Left lung (tissue), 10 donors: ENCODE results near the gene TUBB1. TPM values are rescaled to one million over a fixed set of nuclear protein-coding genes. Genes with fewer than 3 reads are reported as not detected.
A peak's percentile ranks its signal among the peaks of the same experiment; 100 is the strongest.

Source experiments
- ATAC-seq: fragments of 200-7000 bp; cut with Tn5 transposase; one replicate; pipeline ENCODE4 v1.9.1; 2020; ENCODE audit warnings: moderate library complexity
- DNase-seq, 4 donors: peaks; one replicate each; pipeline ENCODE4 v3.0.0-alpha.2; 2013 to 2020
- H3K27ac ChIP-seq, 2 donors: fragments of 200-600 bp; sonication (generic) in 1 of 2; one replicate each; pipeline versions ENCODE4 v1.5.0 to v1.8.0; 2020 to 2021
- H3K27me3 ChIP-seq, 2 donors: fragments of 200-600 bp; sonication (generic) in 1 of 2; one replicate each; pipeline versions ENCODE4 v1.5.0 to v1.8.0; 2020 to 2021
- H3K36me3 ChIP-seq, 2 donors: fragments of 200-600 bp; sonication (generic) in 1 of 2; one replicate each; pipeline versions ENCODE4 v1.5.0 to v1.8.0; 2020 to 2021
- H3K4me1 ChIP-seq, 2 donors: fragments of 200-600 bp; one replicate each; pipeline ENCODE4 v1.8.0; 2021
- H3K4me3 ChIP-seq, 2 donors: fragments of 200-600 bp; sonication (generic) in 1 of 2; one replicate each; pipeline versions ENCODE4 v1.5.0 to v1.8.0; 2020 to 2021; ENCODE audit warnings: mild to moderate bottlenecking in 1 of 2
- H3K9me3 ChIP-seq, 2 donors: fragments of 200-600 bp; sonication (generic) in 1 of 2; one replicate each; pipeline versions ENCODE4 v1.5.0 to v1.8.0; 2020 to 2021
- CTCF ChIP-seq, 2 donors: fragments of 200-600 bp; sonication (generic) in 1 of 2; IDR thresholded peaks; one replicate each; pipeline versions ENCODE4 v1.5.0 to v1.8.0; 2021; ENCODE audit warnings: antibody characterized with exemption in 2 of 2
- intact Hi-C, 2 donors: fragments of 100-400 bp; cut with DNase I; formaldehyde crosslinking; loops; one replicate each; pipeline versions ENCODE4 v1.11.2 to v1.14.2; 2022
- polyA plus RNA-seq, 6 donors: library from polyadenylated mRNA; unstranded; fragments of 120-200 nt; gene quantifications; one replicate each; pipeline ENCODE4 v1.2.1, GENCODE V29; 2013; ENCODE audit not compliant: insufficient read length in 6 of 6
- total RNA-seq, 2 donors: library from RNA; stranded (reverse); fragmentation: NEBNext Ultra II Directional; extraction: Animal tissue kit (Norgen Biotek cat#: 25700); gene quantifications; one replicate each; pipeline ENCODE4 v1.2.1, GENCODE V29; 2021
- donor health status: DM: no; HTN: yes; CAD: no.
- donor health status: DM: no; HTN: no; CAD: no.

TUBB1 gene
- total and polyA plus RNA-seq, 8 donors = 2.0 to 5.7 (median 4.3) TPM

- TF ChIP-seq CTCF (IDR thresholded peaks at IDR 0.05) = no peak
Measured at GRCh38 chr20:59074456-59074855, 55.2 kb downstream of the TUBB1 start.

DNA sequence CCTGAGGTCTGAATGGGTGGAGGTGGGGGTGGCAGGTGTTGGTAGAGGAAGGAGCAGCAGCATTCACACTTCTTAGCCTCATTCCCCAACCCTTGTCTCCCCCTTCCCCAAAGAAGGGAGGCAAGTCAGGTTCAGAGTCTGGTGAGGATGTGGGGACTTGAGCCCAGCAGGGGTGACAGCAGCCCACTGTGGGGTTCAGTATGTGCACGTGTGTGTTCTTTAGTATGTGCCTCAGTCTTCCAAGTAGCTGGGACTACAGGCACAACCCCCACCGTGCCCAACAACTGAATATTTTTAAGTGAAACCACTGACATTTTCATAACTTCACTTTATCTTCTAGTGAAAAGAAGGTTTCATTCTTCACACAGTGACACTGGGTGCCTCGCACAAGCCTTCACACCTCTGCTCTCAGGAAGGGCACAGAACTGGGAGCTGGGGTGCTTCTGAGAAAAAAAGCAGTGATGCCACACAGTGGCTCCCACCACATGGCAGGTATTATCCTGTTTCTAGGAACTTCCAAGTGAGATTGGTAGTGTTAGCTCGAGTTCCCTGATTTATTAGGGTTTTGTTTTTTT, 56.8 kb downstream of the TUBB1 start:
- no peak overlapping the region for H3K27ac ChIP-seq
- intact Hi-C loops = no loop called here
- no peaks in the 10 kb centered on the region for H3K9me3 ChIP-seq
- H3K4me1 ChIP-seq = peaks cover 0 to 3% of the 10 kb centered on the region in 2 donors
- H3K27me3 ChIP-seq = peaks cover 0 to 49% of the 10 kb centered on the region in 2 donors
- no peak overlapping the region for H3K4me3 ChIP-seq
- TF ChIP-seq CTCF (IDR thresholded peaks at IDR 0.05) = no peak
- no peak for ATAC-seq
- no peaks in the 10 kb centered on the region for H3K36me3 ChIP-seq
- DNase-seq = no peak

More at GRCh38 chr20:59074456-59074855, 55.2 kb downstream of the TUBB1 start:
- Histone ChIP-seq H3K4me1 (peaks cover 0 to 3% of the 10 kb centered on the region in 2 donors), H3K4me3 (no peak overlapping the region), H3K27me3 (peaks cover 0 to 49% of the 10 kb centered on the region in 2 donors), H3K9me3 (no peaks in the 10 kb centered on the region), H3K36me3 (no peaks in the 10 kb centered on the region), H3K27ac (no peak overlapping the region)
- ATAC-seq (peak; percentile 17), DNase-seq (no peak)
- intact Hi-C loops = no loop called here

Other genes with a start within 250 kb of the TUBB1 start
- gene GNAS-AS1, start 168.5 kb upstream of the TUBB1 start, total RNA-seq = 1 to 10 TPM; 1.5 TPM
- gene GNAS-AS1, start 168.5 kb upstream of the TUBB1 start, polyA plus RNA-seq = 1 to 10 TPM in 2 of 6 donors, under 1 TPM in 4; 0.15 to 1.3 (median 0.83) TPM
- 1,000 to 10,000 TPM in 1 of 2 donors, 100 to 1,000 TPM in 1; 723 to 1,158 TPM for gene GNAS, start 166.7 kb upstream of the TUBB1 start, total RNA-seq
- 1,000 to 10,000 TPM; 1,807 to 2,039 (median 1,951) TPM for gene GNAS, start 166.7 kb upstream of the TUBB1 start, polyA plus RNA-seq
- gene NELFCD, start 38.2 kb upstream of the TUBB1 start, total RNA-seq = 10 to 100 TPM; 48.3 to 53.5 TPM
- gene NELFCD, start 38.2 kb upstream of the TUBB1 start, polyA plus RNA-seq = 100 to 1,000 TPM; 108 to 130 (median 120) TPM
- 100 to 1,000 TPM; 452 to 479 TPM for gene CTSZ, start 12.2 kb upstream of the TUBB1 start, total RNA-seq
- gene CTSZ, start 12.2 kb upstream of the TUBB1 start, polyA plus RNA-seq = 100 to 1,000 TPM in 5 of 6 donors, 10 to 100 TPM in 1; 92.2 to 115 (median 107) TPM
- gene ATP5F1E, start 12.9 kb downstream of the TUBB1 start, total RNA-seq = 10 to 100 TPM; 75.5 to 90.7 TPM
- 100 to 1,000 TPM; 160 to 197 (median 174) TPM for gene ATP5F1E, start 12.9 kb downstream of the TUBB1 start, polyA plus RNA-seq
- gene PRELID3B, start 23.4 kb downstream of the TUBB1 start, total RNA-seq = 10 to 100 TPM; 55.7 to 56.3 TPM
- 10 to 100 TPM; 49.6 to 63.1 (median 54.7) TPM for gene PRELID3B, start 23.4 kb downstream of the TUBB1 start, polyA plus RNA-seq
- gene ZNF831, start 144.4 kb downstream of the TUBB1 start, total RNA-seq = 1 to 10 TPM in 1 of 2 donors, under 1 TPM in 1; 0.38 to 1.1 TPM
- under 1 TPM; 0.13 to 0.21 (median 0.18) TPM for gene ZNF831, start 144.4 kb downstream of the TUBB1 start, polyA plus RNA-seq